Measurements from ENCODE around the gene MAL. TPM values are rescaled to one million over a fixed set of nuclear protein-coding genes. Genes with fewer than 3 reads are reported as not detected.

MAL gene
- total RNA-seq, 1 experiment from 2014 or later: 1.6 TPM

DNA sequence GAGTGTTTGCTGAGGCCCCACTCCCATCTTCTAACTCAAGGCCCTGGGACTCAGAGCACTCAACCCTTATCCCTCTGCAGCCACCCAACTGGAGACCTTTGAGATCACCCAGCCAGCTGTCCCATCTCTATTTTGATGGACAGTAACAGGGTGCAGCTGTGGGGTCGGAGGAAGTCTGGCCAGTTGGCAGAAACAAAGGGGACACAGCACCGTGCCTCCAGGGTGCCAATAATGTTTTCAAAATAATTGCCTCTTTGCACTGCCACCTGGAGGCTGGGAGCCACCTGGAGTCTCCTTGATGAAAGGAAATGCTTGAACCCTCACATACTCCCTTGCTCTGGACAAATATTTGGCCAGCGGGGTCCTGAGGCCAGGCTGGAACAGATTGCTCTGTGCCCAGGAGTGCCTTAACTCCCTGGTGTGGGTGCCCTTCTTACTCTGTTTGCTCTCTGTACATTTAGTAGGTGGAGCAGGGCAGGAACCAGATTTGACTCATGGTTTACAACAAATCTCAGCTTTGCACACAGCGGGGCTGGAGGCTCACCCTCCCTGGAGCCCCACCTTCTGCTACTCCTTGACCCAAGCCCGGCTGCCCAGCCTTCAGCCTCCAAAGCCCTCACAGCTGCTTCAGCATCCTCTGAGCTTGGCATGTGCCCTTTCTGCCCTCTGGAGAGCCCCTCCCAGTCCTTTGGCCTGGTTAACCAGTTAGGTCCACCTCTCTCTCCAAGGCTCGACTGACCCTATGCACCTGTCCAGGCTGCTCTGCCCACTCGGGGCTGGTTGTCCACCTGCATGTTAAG is 17.2 kb downstream of the MAL start:
- Histone ChIP-seq H3K79me2 (ENCODE audit: low read length) (no peaks in the 10 kb centered on the region), H4K20me1 (ENCODE audit: low read length) (no peaks in the 10 kb centered on the region), H3K9ac (ENCODE audit: low read length) (no peak overlapping the region), H3K4me3 (ENCODE audit: low read length) (peak overlapping the region; percentile 14; the same call in 1 of the 2 replicates), H3K36me3 (ENCODE audit: low read depth, low read length) (no peaks in the 10 kb centered on the region), H3K9me2 (replicated peaks; ENCODE audit: low read length) (no peaks in the 10 kb centered on the region), H3K4me2 (ENCODE audit: low read length) (peak overlapping the region; percentile 61), H3K27ac (ENCODE audit: low read length) (peak overlapping the region; percentile 60), H3F3A (ENCODE audit: low read length, unreplicated experiment) (no peaks in the 10 kb centered on the region), H3K27me3 (ENCODE audit: low read length) (no peaks in the 10 kb centered on the region), H2AFZ (ENCODE audit: low read length) (peak overlapping the region; percentile 39), H3K9me3 (ENCODE audit: low read length) (no peaks in the 10 kb centered on the region), H3K4me1 (ENCODE audit: insufficient read depth, low read length) (peaks cover 23% of the 10 kb centered on the region)
- CTCF ChIA-PET: interaction anchor here (1.1 to 1.5 kb wide), 2 partner anchors 8 to 20 kb away, joined by 3 to 8 read pairs; no protein-coding TSS in a partner anchor
- intact Hi-C loops (cut with micrococcal nuclease): no loop called here
- peak; percentile 64 for DNase-seq
- no TSS peak for BruUV-seq (replicated peaks)
- TF ChIP-seq, protein P1, sequence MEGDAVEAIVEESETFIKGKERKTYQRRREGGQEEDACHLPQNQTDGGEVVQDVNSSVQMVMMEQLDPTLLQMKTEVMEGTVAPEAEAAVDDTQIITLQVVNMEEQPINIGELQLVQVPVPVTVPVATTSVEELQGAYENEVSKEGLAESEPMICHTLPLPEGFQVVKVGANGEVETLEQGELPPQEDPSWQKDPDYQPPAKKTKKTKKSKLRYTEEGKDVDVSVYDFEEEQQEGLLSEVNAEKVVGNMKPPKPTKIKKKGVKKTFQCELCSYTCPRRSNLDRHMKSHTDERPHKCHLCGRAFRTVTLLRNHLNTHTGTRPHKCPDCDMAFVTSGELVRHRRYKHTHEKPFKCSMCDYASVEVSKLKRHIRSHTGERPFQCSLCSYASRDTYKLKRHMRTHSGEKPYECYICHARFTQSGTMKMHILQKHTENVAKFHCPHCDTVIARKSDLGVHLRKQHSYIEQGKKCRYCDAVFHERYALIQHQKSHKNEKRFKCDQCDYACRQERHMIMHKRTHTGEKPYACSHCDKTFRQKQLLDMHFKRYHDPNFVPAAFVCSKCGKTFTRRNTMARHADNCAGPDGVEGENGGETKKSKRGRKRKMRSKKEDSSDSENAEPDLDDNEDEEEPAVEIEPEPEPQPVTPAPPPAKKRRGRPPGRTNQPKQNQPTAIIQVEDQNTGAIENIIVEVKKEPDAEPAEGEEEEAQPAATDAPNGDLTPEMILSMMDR (conservative IDR thresholded peaks at IDR 0.05; ENCODE audit: low read depth, low read length): 0 out of 2 replicates have a peak, but pooled peaks have one; percentile 28
- no peak for TF ChIP-seq EZH2phosphoT487 (IDR thresholded peaks at IDR 0.05; ENCODE audit: borderline replicate concordance, low read length)
- POLR2A ChIA-PET (ENCODE audit: unreplicated experiment): no interaction called here
- ATAC-seq: peak; percentile 82

DNA sequence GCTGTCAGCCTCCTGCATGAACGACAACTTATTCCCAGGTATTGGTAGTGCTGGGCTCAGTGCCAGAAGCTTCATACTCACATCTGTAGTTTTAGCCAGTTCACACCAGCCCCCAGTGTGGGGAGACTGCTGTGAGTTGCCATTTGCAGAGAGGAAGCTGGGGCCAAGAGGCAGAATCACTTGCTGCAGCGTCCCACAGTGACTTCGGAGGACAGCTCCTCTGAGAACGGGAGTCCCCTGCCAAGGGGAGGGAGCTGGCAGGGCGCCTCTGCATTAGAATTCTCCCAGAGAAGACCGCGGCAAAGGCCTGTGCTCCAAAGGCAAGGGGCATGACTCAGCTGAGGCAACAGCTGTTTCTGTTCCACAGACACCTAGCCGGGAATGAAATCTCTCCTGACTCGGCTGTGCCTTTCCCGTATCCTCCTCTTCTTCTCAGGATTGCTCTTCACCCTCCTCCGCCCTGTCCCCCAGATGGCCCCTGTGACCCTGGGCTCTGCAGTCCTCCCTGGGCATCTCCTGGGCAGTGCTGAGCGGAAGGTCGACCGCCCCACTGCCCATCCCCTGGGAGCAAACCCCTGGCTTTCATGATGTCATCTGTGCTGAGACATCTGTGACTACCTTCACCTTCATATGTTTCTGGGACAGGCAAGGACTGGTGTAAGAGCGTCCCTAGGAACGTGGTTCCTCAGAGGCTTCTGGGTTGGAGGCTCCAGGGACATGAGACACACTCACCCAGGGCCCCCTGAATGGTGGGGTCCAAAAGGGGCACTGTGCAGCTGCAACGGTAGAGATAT is 18.0 kb downstream of the MAL start:
- no TSS peak for BruUV-seq (replicated peaks)
- Histone ChIP-seq H3K9me2 (replicated peaks; ENCODE audit: low read length) (no peaks in the 10 kb centered on the region), H3K4me1 (ENCODE audit: insufficient read depth, low read length) (peaks cover 23% of the 10 kb centered on the region), H3K9me3 (ENCODE audit: low read length) (no peaks in the 10 kb centered on the region), H3K79me2 (ENCODE audit: low read length) (no peaks in the 10 kb centered on the region), H2AFZ (ENCODE audit: low read length) (peak overlapping the region; percentile 39), H3K27me3 (ENCODE audit: low read length) (no peaks in the 10 kb centered on the region), H3K4me2 (ENCODE audit: low read length) (peak overlapping the region; percentile 61), H3K27ac (ENCODE audit: low read length) (peak overlapping the region; percentile 60), H3F3A (ENCODE audit: low read length, unreplicated experiment) (no peaks in the 10 kb centered on the region), H3K4me3 (ENCODE audit: low read length) (peak overlapping the region; percentile 14; the same call in 1 of the 2 replicates), H3K36me3 (ENCODE audit: low read depth, low read length) (no peaks in the 10 kb centered on the region), H4K20me1 (ENCODE audit: low read length) (no peaks in the 10 kb centered on the region), H3K9ac (ENCODE audit: low read length) (no peak overlapping the region)
- POLR2A ChIA-PET (ENCODE audit: unreplicated experiment): no interaction called here
- CTCF ChIA-PET: interaction anchor here (0.6 to 1.5 kb wide), 4 partner anchors 9 to 20 kb away, joined by 3 to 8 read pairs (median 3); no protein-coding TSS in a partner anchor
- intact Hi-C loops (cut with micrococcal nuclease): no loop called here
- TF ChIP-seq, protein P1 (conservative IDR thresholded peaks at IDR 0.05; ENCODE audit: low read depth, low read length): no peak
- TF ChIP-seq EZH2phosphoT487 (IDR thresholded peaks at IDR 0.05; ENCODE audit: borderline replicate concordance, low read length): no peak
- TF ChIP-seq EZH2 (IDR thresholded peaks at IDR 0.05; ENCODE audit: low read length, unreplicated experiment): no peak
- ATAC-seq (peak; percentile 75), DNase-seq (peak; percentile 86)
